CD4-positive, alpha-beta T cell (primary cell): ENCODE results near the gene AFAP1. TPM values are rescaled to one million over a fixed set of nuclear protein-coding genes. Genes with fewer than 3 reads are reported as not detected.

ENCODE experiments used
- ATAC-seq: fragments of 200-7000 bp; cut with Tn5 transposase; one replicate; pipeline ENCODE4 v1.10.0; 2022; ENCODE audit warnings: mild to moderate bottlenecking; ENCODE audit not compliant: poor library complexity
- CTCF ChIA-PET: fragments of 350-600 bp; sonication (Branson Sonifier 250); formaldehyde crosslinking; loops from one replicate; lab custom pipeline; 2021; ENCODE audit warnings: antibody characterized with exemption, inconsistent platforms; lab: Charles Lee
- POLR2A ChIA-PET: fragments of 350-600 bp; sonication (Branson Sonifier 250); formaldehyde crosslinking; loops from one replicate; lab custom pipeline; 2021; ENCODE audit warnings: antibody characterized with exemption, inconsistent platforms; lab: Charles Lee
- DNase-seq, 14 experiments: peaks; one replicate each; pipeline ENCODE4 v3.0.0-alpha.2; 2013 to 2020; ENCODE audit warnings: mixed read lengths in 2 of 14
- H3K27ac ChIP-seq, 2 donors: one replicate each; pipeline versions ENCODE4 v1.5.1 to v1.7.0; 2013; ENCODE audit warnings: low read length in 2 of 2, low read depth in 1 of 2, mild to moderate bottlenecking in 1 of 2
- H3K27me3 ChIP-seq, 2 experiments: 1 replicate in 1 of 2; 2 replicates in 1 of 2; pipeline versions ENCODE4 v1.6.1 to v1.7.0; 2013; ENCODE audit warnings: low read length in 2 of 2, control low read depth in 1 of 2, mild to moderate bottlenecking in 1 of 2, moderate library complexity in 1 of 2; ENCODE audit not compliant: insufficient read depth in 2 of 2, control insufficient read depth in 1 of 2
- H3K36me3 ChIP-seq: one replicate; pipeline ENCODE4 v1.6.1; 2013; ENCODE audit warnings: low read length, control low read depth; ENCODE audit not compliant: insufficient read depth
- H3K4me1 ChIP-seq: one replicate; pipeline ENCODE4 v1.6.1; 2013; ENCODE audit warnings: low read length, control low read depth; ENCODE audit not compliant: insufficient read depth
- H3K4me3 ChIP-seq: one replicate; pipeline ENCODE4 v1.5.1; 2013; ENCODE audit warnings: mild to moderate bottlenecking, low read length, moderate library complexity
- H3K9me3 ChIP-seq, 2 experiments: 1 replicate in 1 of 2; 2 replicates in 1 of 2; pipeline versions ENCODE4 v1.6.1 to v1.7.0; 2013; ENCODE audit warnings: low read length in 2 of 2, mild to moderate bottlenecking in 2 of 2, control low read depth in 1 of 2, moderate library complexity in 1 of 2; ENCODE audit not compliant: control insufficient read depth in 1 of 2, insufficient read depth in 1 of 2
- H3K27ac Mint-ChIP-seq: one replicate; pipeline ENCODE4 v1.8.0; 2020; ENCODE audit warnings: mixed read lengths
- H3K27me3 Mint-ChIP-seq: one replicate; pipeline ENCODE4 v1.8.0; 2021; ENCODE audit warnings: mixed read lengths
- H3K36me3 Mint-ChIP-seq: one replicate; pipeline ENCODE4 v1.8.0; 2021; ENCODE audit warnings: low read depth, mixed read lengths
- H3K4me1 Mint-ChIP-seq: one replicate; pipeline ENCODE4 v1.8.0; 2021; ENCODE audit warnings: low read depth, mixed read lengths
- H3K4me3 Mint-ChIP-seq: one replicate; pipeline ENCODE4 v1.8.0; 2020; ENCODE audit warnings: mild to moderate bottlenecking, mixed read lengths
- H3K9me3 Mint-ChIP-seq: one replicate; pipeline ENCODE4 v1.8.0; 2020; ENCODE audit warnings: mixed read lengths
- CTCF ChIP-seq: fragments of 200-600 bp; IDR thresholded peaks from one replicate; pipeline ENCODE4 v1.8.0; 2022; ENCODE audit warnings: antibody characterized with exemption, mild to moderate bottlenecking
- intact Hi-C, 2 experiments: fragments of 100-400 bp; cut with DNase I in 1 of 2; cut with micrococcal nuclease in 1 of 2; formaldehyde crosslinking; loops; one replicate each; pipeline versions ENCODE4 v1.15.1 to v1.9.0; 2023 to 2025; cut with DNase I, micrococcal nuclease
- total RNA-seq, 174 experiments: library from RNA in 2 of 174; stranded (reverse) in 2 of 174; gene quantifications; one replicate each; pipeline ENCODE4 v1.2.3 and lab custom pipeline; 2021 to 2026

AFAP1 gene
- total RNA-seq, 2 experiments from 2014 or later, result 9.8 to 10.9 TPM

GRCh38 chr4:7778510-7779431, 160.9 kb downstream of the AFAP1 start:
- ChIA-PET CTCF (no interaction called here), POLR2A (no interaction called here)
- Mint-ChIP-seq H3K27ac (no peak overlapping the region), H3K27me3 (no peaks in the 10 kb centered on the region), H3K36me3 (peaks cover 47% of the 10 kb centered on the region), H3K4me1 (peaks cover 35% of the 10 kb centered on the region), H3K9me3 (no peaks in the 10 kb centered on the region), H3K4me3 (no peak overlapping the region)
- H3K4me1 ChIP-seq, result peaks cover 13% of the 10 kb centered on the region
- ATAC-seq, result no peak
- no peaks in the 10 kb centered on the region for H3K9me3 ChIP-seq
- H3K36me3 ChIP-seq, result peaks cover 26% of the 10 kb centered on the region
- DNase-seq, result no peak
- H3K4me3 ChIP-seq, result no peak overlapping the region
- no peak overlapping the region for H3K27ac ChIP-seq
- no peaks in the 10 kb centered on the region for H3K27me3 ChIP-seq
- intact Hi-C loops, result no loop called here
- TF ChIP-seq CTCF, result no peak

- Histone ChIP-seq H3K27ac (no peak overlapping the region), H3K4me1 (peaks cover 13% of the 10 kb centered on the region), H3K36me3 (peaks cover 33% of the 10 kb centered on the region), H3K27me3 (no peaks in the 10 kb centered on the region), H3K4me3 (no peak overlapping the region), H3K9me3 (no peaks in the 10 kb centered on the region)
- Mint-ChIP-seq H3K27me3 (no peaks in the 10 kb centered on the region), H3K27ac (no peak overlapping the region), H3K9me3 (no peaks in the 10 kb centered on the region), H3K4me3 (no peak overlapping the region), H3K36me3 (peaks cover 51% of the 10 kb centered on the region), H3K4me1 (peaks cover 30% of the 10 kb centered on the region)
- DNase-seq (no peak), ATAC-seq (no peak)
- POLR2A ChIA-PET, result no interaction called here
- no peak for TF ChIP-seq CTCF
- CTCF ChIA-PET, result no interaction called here
- intact Hi-C loops, result no loop called here
These were observed 161.7 kb downstream of the AFAP1 start for GRCh38 chr4:7777871-7778509.

- Histone ChIP-seq H3K4me3 (no peak overlapping the region), H3K36me3 (peaks cover 35% of the 10 kb centered on the region), H3K27me3 (no peaks in the 10 kb centered on the region), H3K27ac (no peak overlapping the region), H3K9me3 (no peaks in the 10 kb centered on the region), H3K4me1 (peaks cover 12% of the 10 kb centered on the region)
- Mint-ChIP-seq H3K36me3 (peaks cover 59% of the 10 kb centered on the region), H3K27me3 (no peaks in the 10 kb centered on the region), H3K9me3 (no peaks in the 10 kb centered on the region), H3K27ac (no peak overlapping the region), H3K4me1 (peaks cover 21% of the 10 kb centered on the region), H3K4me3 (no peak overlapping the region)
- TF ChIP-seq CTCF, result no peak
- ATAC-seq, result no peak
- POLR2A ChIA-PET, result no interaction called here
- DNase-seq, result no peak
- CTCF ChIA-PET, result interaction anchor here (0.8 kb wide), 1 partner anchor 25 kb away, joined by 3 read pairs; no protein-coding TSS in a partner anchor
- intact Hi-C loops, result no loop called here
These were observed 162.5 kb downstream of the AFAP1 start for GRCh38 chr4:7777017-7777710.
